Ascending aorta (tissue), 2 donors: ENCODE data around the gene CFAP70. TPM values are rescaled to one million over a fixed set of nuclear protein-coding genes. Genes with fewer than 3 reads are reported as not detected.

Experiments
- DNase-seq, 2 donors: peaks; one replicate each; pipeline ENCODE4 v3.0.0-alpha.2; 2019; ENCODE audit warnings: low spot score in 2 of 2
- H3K27ac ChIP-seq, 2 donors: fragments of 200-600 bp; sonication (generic); one replicate each; pipeline ENCODE4 v1.5.1; 2016 to 2017; ENCODE audit warnings: mild to moderate bottlenecking in 1 of 2
- H3K27me3 ChIP-seq: fragments of 200-600 bp; sonication (generic); one replicate; pipeline ENCODE4 v1.5.1; 2017
- H3K36me3 ChIP-seq, 2 donors: fragments of 200-600 bp; sonication (generic); one replicate each; pipeline ENCODE4 v1.5.1; 2016
- H3K4me1 ChIP-seq, 2 donors: fragments of 200-600 bp; sonication (generic); one replicate each; pipeline ENCODE4 v1.5.1; 2016 to 2017; ENCODE audit warnings: mild to moderate bottlenecking in 1 of 2
- H3K4me3 ChIP-seq, 2 donors: fragments of 200-600 bp; sonication (generic); one replicate each; pipeline ENCODE4 v1.5.1; 2016 to 2017; ENCODE audit warnings: mild to moderate bottlenecking in 1 of 2
- H3K9me3 ChIP-seq, 2 donors: fragments of 200-600 bp; sonication (generic); one replicate each; pipeline ENCODE4 v1.5.1; 2016
- CTCF ChIP-seq, 3 experiments: fragments of 200-600 bp in 2 of 3; fragments of 450-650 bp in 1 of 3; sonication (generic) in 2 of 3; IDR thresholded peaks; one replicate each; pipeline ENCODE4 v1.5.1; 2016 to 2019; ENCODE audit warnings: antibody characterized with exemption in 3 of 3, mild to moderate bottlenecking in 1 of 3, moderate library complexity in 1 of 3
- intact Hi-C: fragments of 100-400 bp; cut with DNase I; formaldehyde crosslinking; loops from one replicate; pipeline ENCODE4 v1.15.1; 2023
- total RNA-seq: library from RNA; depleted of rRNA; stranded (reverse); fragments of >200 nt; gene quantifications from one replicate; pipeline ENCODE4 v1.1.0, GENCODE V29; 2016

Gene CFAP70
- total RNA-seq, 1 donor from 2014 or later, result not detected

GRCh38 chr10:73386583-73386982, 27.9 kb upstream of the CFAP70 start:
- Histone ChIP-seq H3K9me3 (no peaks in the 10 kb centered on the region), H3K36me3 (peaks cover 52 to 78% of the 10 kb centered on the region in 2 donors)
- intact Hi-C loops, result no loop called here

GRCh38 chr10:73379064-73379748, 20.5 kb upstream of the CFAP70 start:
- TF ChIP-seq CTCF (IDR thresholded peaks at IDR 0.05), result no peak
- intact Hi-C loops, result no loop called here

More at GRCh38 chr10:73386583-73386982, 27.9 kb upstream of the CFAP70 start:
- Histone ChIP-seq H3K4me3 (no peak overlapping the region), H3K27ac (no peak overlapping the region), H3K27me3 (no peaks in the 10 kb centered on the region), H3K4me1 (no peaks in the 10 kb centered on the region)
- DNase-seq, result no peak
- no peak for TF ChIP-seq CTCF (IDR thresholded peaks at IDR 0.05)

GRCh38 chr10:73376679-73377078, 18.0 kb upstream of the CFAP70 start:
- TF ChIP-seq CTCF (IDR thresholded peaks at IDR 0.05), result no peak
- H3K36me3 ChIP-seq, result peaks cover 64 to 92% of the 10 kb centered on the region in 2 donors
- no peak for DNase-seq
- intact Hi-C loops, result no loop called here
- no peaks in the 10 kb centered on the region for H3K9me3 ChIP-seq
- H3K27ac ChIP-seq, result no peak overlapping the region
- no peak overlapping the region for H3K4me3 ChIP-seq
- no peaks in the 10 kb centered on the region for H3K27me3 ChIP-seq
- H3K4me1 ChIP-seq, result no peaks in the 10 kb centered on the region

More at GRCh38 chr10:73379064-73379748, 20.5 kb upstream of the CFAP70 start:
- no peak overlapping the region for H3K4me3 ChIP-seq
- no peak for DNase-seq
- H3K27ac ChIP-seq, result no peak overlapping the region
- peaks cover 80 to 95% of the 10 kb centered on the region in 2 donors for H3K36me3 ChIP-seq
- no peaks in the 10 kb centered on the region for H3K9me3 ChIP-seq
- no peaks in the 10 kb centered on the region for H3K27me3 ChIP-seq
- no peaks in the 10 kb centered on the region for H3K4me1 ChIP-seq

- intact Hi-C loops, result no loop called here
- H3K36me3 ChIP-seq, result peaks cover 45 to 82% of the 10 kb centered on the region in 2 donors
These were observed 9.6 kb upstream of the CFAP70 start for GRCh38 chr10:73368238-73368637.

GRCh38 chr10:73366381-73367298, 8.0 kb upstream of the CFAP70 start:
- Histone ChIP-seq H3K4me3 (no peak overlapping the region), H3K27ac (no peak overlapping the region), H3K9me3 (no peaks in the 10 kb centered on the region), H3K4me1 (no peaks in the 10 kb centered on the region), H3K36me3 (peaks cover 38 to 68% of the 10 kb centered on the region in 2 donors), H3K27me3 (no peaks in the 10 kb centered on the region)
- no peak for DNase-seq
- intact Hi-C loops, result no loop called here
- no peak for TF ChIP-seq CTCF (IDR thresholded peaks at IDR 0.05)

More at GRCh38 chr10:73368238-73368637, 9.6 kb upstream of the CFAP70 start:
- Histone ChIP-seq H3K4me1 (no peaks in the 10 kb centered on the region), H3K4me3 (no peak overlapping the region), H3K27ac (no peak overlapping the region), H3K9me3 (no peaks in the 10 kb centered on the region), H3K27me3 (no peaks in the 10 kb centered on the region)
- TF ChIP-seq CTCF (IDR thresholded peaks at IDR 0.05), result no peak
- DNase-seq, result no peak
